Ascending aorta (tissue), 2 donors: ENCODE results near the gene VTI1A. TPM values are rescaled to one million over a fixed set of nuclear protein-coding genes. Genes with fewer than 3 reads are reported as not detected.
A peak's percentile ranks its signal among the peaks of the same experiment; 100 is the strongest.

Experiments
- DNase-seq, 2 donors: peaks; one replicate each; pipeline ENCODE4 v3.0.0-alpha.2; 2019; ENCODE audit warnings: low spot score in 2 of 2
- H3K27ac ChIP-seq, 2 donors: fragments of 200-600 bp; sonication (generic); one replicate each; pipeline ENCODE4 v1.5.1; 2016 to 2017; ENCODE audit warnings: mild to moderate bottlenecking in 1 of 2
- H3K27me3 ChIP-seq: fragments of 200-600 bp; sonication (generic); one replicate; pipeline ENCODE4 v1.5.1; 2017
- H3K36me3 ChIP-seq, 2 donors: fragments of 200-600 bp; sonication (generic); one replicate each; pipeline ENCODE4 v1.5.1; 2016
- H3K4me1 ChIP-seq, 2 donors: fragments of 200-600 bp; sonication (generic); one replicate each; pipeline ENCODE4 v1.5.1; 2016 to 2017; ENCODE audit warnings: mild to moderate bottlenecking in 1 of 2
- H3K4me3 ChIP-seq, 2 donors: fragments of 200-600 bp; sonication (generic); one replicate each; pipeline ENCODE4 v1.5.1; 2016 to 2017; ENCODE audit warnings: mild to moderate bottlenecking in 1 of 2
- H3K9me3 ChIP-seq, 2 donors: fragments of 200-600 bp; sonication (generic); one replicate each; pipeline ENCODE4 v1.5.1; 2016
- CTCF ChIP-seq, 3 experiments: fragments of 200-600 bp in 2 of 3; fragments of 450-650 bp in 1 of 3; sonication (generic) in 2 of 3; IDR thresholded peaks; one replicate each; pipeline ENCODE4 v1.5.1; 2016 to 2019; ENCODE audit warnings: antibody characterized with exemption in 3 of 3, mild to moderate bottlenecking in 1 of 3, moderate library complexity in 1 of 3
- intact Hi-C: fragments of 100-400 bp; cut with DNase I; formaldehyde crosslinking; loops from one replicate; pipeline ENCODE4 v1.15.1; 2023
- total RNA-seq: library from RNA; depleted of rRNA; stranded (reverse); fragments of >200 nt; gene quantifications from one replicate; pipeline ENCODE4 v1.1.0, GENCODE V29; 2016

The VTI1A gene
- total RNA-seq, 1 donor from 2014 or later: 32.5 TPM

GRCh38 chr10:112835217-112835715 lies 388.3 kb downstream of the VTI1A start:
- intact Hi-C loops: no loop called here
- Histone ChIP-seq H3K27me3 (no peaks in the 10 kb centered on the region), H3K4me1 (peaks cover 0 to 11% of the 10 kb centered on the region in 2 donors), H3K27ac (peak overlapping the region in 1 of 2 donors; percentile 18), H3K4me3 (no peak overlapping the region), H3K9me3 (no peaks in the 10 kb centered on the region), H3K36me3 (no peaks in the 10 kb centered on the region)
- no peak for DNase-seq
- TF ChIP-seq CTCF (IDR thresholded peaks at IDR 0.05): no peak

- Histone ChIP-seq H3K27ac (no peak overlapping the region), H3K4me1 (peaks cover 0 to 11% of the 10 kb centered on the region in 2 donors), H3K4me3 (no peak overlapping the region), H3K36me3 (no peaks in the 10 kb centered on the region), H3K9me3 (no peaks in the 10 kb centered on the region), H3K27me3 (no peaks in the 10 kb centered on the region)
- intact Hi-C loops: no loop called here
- no peak for DNase-seq
- no peak for TF ChIP-seq CTCF (IDR thresholded peaks at IDR 0.05)
Measured at GRCh38 chr10:112835944-112836451, 389.0 kb downstream of the VTI1A start.

GRCh38 chr10:112838784-112839481 lies 391.9 kb downstream of the VTI1A start:
- peaks cover 0 to 11% of the 10 kb centered on the region in 2 donors for H3K4me1 ChIP-seq
- no peak for DNase-seq
- no peak overlapping the region for H3K4me3 ChIP-seq
- H3K27ac ChIP-seq: no peak overlapping the region
- H3K27me3 ChIP-seq: no peaks in the 10 kb centered on the region
- no peak for TF ChIP-seq CTCF (IDR thresholded peaks at IDR 0.05)
- intact Hi-C loops: no loop called here
- H3K9me3 ChIP-seq: no peaks in the 10 kb centered on the region
- no peaks in the 10 kb centered on the region for H3K36me3 ChIP-seq

- Histone ChIP-seq H3K27me3 (no peaks in the 10 kb centered on the region), H3K36me3 (no peaks in the 10 kb centered on the region), H3K4me3 (no peak overlapping the region), H3K9me3 (no peaks in the 10 kb centered on the region), H3K27ac (no peak overlapping the region), H3K4me1 (peaks cover 0 to 1% of the 10 kb centered on the region in 2 donors)
- TF ChIP-seq CTCF (IDR thresholded peaks at IDR 0.05): no peak
- DNase-seq: no peak
- intact Hi-C loops: no loop called here
Measured at GRCh38 chr10:112839928-112840654, 393.1 kb downstream of the VTI1A start.

GRCh38 chr10:112841549-112841948 lies 394.5 kb downstream of the VTI1A start:
- no peak for TF ChIP-seq CTCF (IDR thresholded peaks at IDR 0.05)

More at GRCh38 chr10:112841549-112841948, 394.5 kb downstream of the VTI1A start:
- H3K4me1 ChIP-seq: no peaks in the 10 kb centered on the region
- H3K9me3 ChIP-seq: peaks cover 0 to under 1% of the 10 kb centered on the region in 2 donors
- no peak overlapping the region for H3K4me3 ChIP-seq
- no peaks in the 10 kb centered on the region for H3K36me3 ChIP-seq
- no peaks in the 10 kb centered on the region for H3K27me3 ChIP-seq
- H3K27ac ChIP-seq: no peak overlapping the region
- intact Hi-C loops: no loop called here
- no peak for DNase-seq
